Testis (tissue), 2 donors: ENCODE measurements around the gene NRP1.

Source experiments
- POLR2A ChIP-seq: fragments of 450-650 bp; IDR thresholded peaks from one replicate; pipeline ENCODE4 v1.6.1; 2017; ENCODE audit warnings: antibody characterized with exemption, mild to moderate bottlenecking, moderate library complexity
- TF ChIP-seq, protein P1 (sequence below), 3 experiments: fragments of 450-650 bp in 2 of 3; fragments of 200-600 bp in 1 of 3; sonication (generic) in 1 of 3; IDR thresholded peaks; one replicate each; pipeline ENCODE4 v1.5.1; 2016 to 2019; ENCODE audit warnings: antibody characterized with exemption in 3 of 3, mild to moderate bottlenecking in 2 of 3, moderate library complexity in 1 of 3

GRCh38 chr10:33137356-33138005, 197.0 kb downstream of the NRP1 start:
- TF ChIP-seq, protein P1, sequence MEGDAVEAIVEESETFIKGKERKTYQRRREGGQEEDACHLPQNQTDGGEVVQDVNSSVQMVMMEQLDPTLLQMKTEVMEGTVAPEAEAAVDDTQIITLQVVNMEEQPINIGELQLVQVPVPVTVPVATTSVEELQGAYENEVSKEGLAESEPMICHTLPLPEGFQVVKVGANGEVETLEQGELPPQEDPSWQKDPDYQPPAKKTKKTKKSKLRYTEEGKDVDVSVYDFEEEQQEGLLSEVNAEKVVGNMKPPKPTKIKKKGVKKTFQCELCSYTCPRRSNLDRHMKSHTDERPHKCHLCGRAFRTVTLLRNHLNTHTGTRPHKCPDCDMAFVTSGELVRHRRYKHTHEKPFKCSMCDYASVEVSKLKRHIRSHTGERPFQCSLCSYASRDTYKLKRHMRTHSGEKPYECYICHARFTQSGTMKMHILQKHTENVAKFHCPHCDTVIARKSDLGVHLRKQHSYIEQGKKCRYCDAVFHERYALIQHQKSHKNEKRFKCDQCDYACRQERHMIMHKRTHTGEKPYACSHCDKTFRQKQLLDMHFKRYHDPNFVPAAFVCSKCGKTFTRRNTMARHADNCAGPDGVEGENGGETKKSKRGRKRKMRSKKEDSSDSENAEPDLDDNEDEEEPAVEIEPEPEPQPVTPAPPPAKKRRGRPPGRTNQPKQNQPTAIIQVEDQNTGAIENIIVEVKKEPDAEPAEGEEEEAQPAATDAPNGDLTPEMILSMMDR (IDR thresholded peaks at IDR 0.05) = no peak
- no peak for TF ChIP-seq POLR2A
